K562 (cell line): ENCODE measurements around the gene LRMDA.

Experiments
- ATF7 ChIP-seq: fragments of 450-650 bp; IDR thresholded peaks from 2 replicates; pipeline ENCODE4 v1.7.1; 2014; ENCODE audit warnings: mild to moderate bottlenecking, moderate library complexity
- CBFA2T3 ChIP-seq: fragments of 450-650 bp; IDR thresholded peaks from 2 replicates; pipeline ENCODE4 v1.6.1; 2017
- CTCF ChIP-seq, 3 experiments: IDR thresholded peaks in 2 of 3; conservative IDR thresholded peaks in 1 of 3; 2 replicates each; pipeline ENCODE4 v1.5.1; 2011 to 2012; ENCODE audit warnings: low read length in 3 of 3, mild to moderate bottlenecking in 3 of 3, control low read depth in 2 of 3, improper control_type of control experiment in 1 of 3, inconsistent platforms in 1 of 3, low read depth in 1 of 3, mixed read lengths in 1 of 3, moderate library complexity in 1 of 3; ENCODE audit not compliant: insufficient read depth in 2 of 3
- GATA2 ChIP-seq: sonication (generic); formaldehyde crosslinking; IDR thresholded peaks from 2 replicates; pipeline ENCODE4 v1.4.0; 2020; ENCODE audit warnings: mild to moderate bottlenecking, missing genetic modification reagents
- HSF4 ChIP-seq: fragments of 250-450 bp; sonication (Bioruptor Pico); IDR thresholded peaks from 2 replicates; pipeline ENCODE4 v2.1.2; 2022; ENCODE audit warnings: mild to moderate bottlenecking, moderate library complexity, borderline replicate concordance
- NR1H2 ChIP-seq: sonication (generic); formaldehyde crosslinking; IDR thresholded peaks from 2 replicates; pipeline ENCODE4 v1.4.0; 2020; ENCODE audit warnings: mild to moderate bottlenecking, missing genetic modification reagents
- PHB ChIP-seq: fragments of 250-450 bp; sonication (Bioruptor Pico); IDR thresholded peaks from 2 replicates; pipeline ENCODE4 v1.5.0; 2021
- PHB2 ChIP-seq: fragments of 450-650 bp; IDR thresholded peaks from 2 replicates; pipeline ENCODE4 v1.6.1; 2017; ENCODE audit warnings: low read depth
- RCOR1 ChIP-seq, 2 experiments: IDR thresholded peaks; 2 replicates each; pipeline ENCODE4 v1.6.1; 2012; ENCODE audit warnings: low read depth in 2 of 2, low read length in 2 of 2, borderline replicate concordance in 1 of 2, improper control_type of control experiment in 1 of 2
- ZBTB43 ChIP-seq: sonication (generic); formaldehyde crosslinking; IDR thresholded peaks from 2 replicates; pipeline ENCODE4 v1.8.0; 2023; ENCODE audit warnings: mild to moderate bottlenecking, missing genetic modification reagents
- ZC3H11A ChIP-seq: IDR thresholded peaks from 2 replicates; pipeline ENCODE4 v1.6.1; 2012; ENCODE audit warnings: low read depth, low read length, improper control_type of control experiment
- TF ChIP-seq, protein P1 (sequence below): sonication (generic); formaldehyde crosslinking; IDR thresholded peaks from 2 replicates; pipeline ENCODE4 v1.8.1; 2023; ENCODE audit warnings: mild to moderate bottlenecking, missing genetic modification reagents

- no peak for TF ChIP-seq CTCF (IDR thresholded peaks at IDR 0.05 in 2 of 3, conservative IDR thresholded peaks at IDR 0.05 in 1 of 3; ENCODE audit: insufficient read depth in 2 of 3, low read depth in 1 of 3, low read length in 3 of 3)
- TF ChIP-seq NR1H2 (CRISPR knock-in tag) = no peak
- TF ChIP-seq CBFA2T3 = no peak
- no peak for TF ChIP-seq RCOR1 (IDR thresholded peaks at IDR 0.05; ENCODE audit: borderline replicate concordance in 1 of 2, low read depth in 2 of 2, low read length in 2 of 2)
- TF ChIP-seq GATA2 (CRISPR knock-in tag) = no peak
- TF ChIP-seq PHB2 = no peak
- TF ChIP-seq, protein P1, sequence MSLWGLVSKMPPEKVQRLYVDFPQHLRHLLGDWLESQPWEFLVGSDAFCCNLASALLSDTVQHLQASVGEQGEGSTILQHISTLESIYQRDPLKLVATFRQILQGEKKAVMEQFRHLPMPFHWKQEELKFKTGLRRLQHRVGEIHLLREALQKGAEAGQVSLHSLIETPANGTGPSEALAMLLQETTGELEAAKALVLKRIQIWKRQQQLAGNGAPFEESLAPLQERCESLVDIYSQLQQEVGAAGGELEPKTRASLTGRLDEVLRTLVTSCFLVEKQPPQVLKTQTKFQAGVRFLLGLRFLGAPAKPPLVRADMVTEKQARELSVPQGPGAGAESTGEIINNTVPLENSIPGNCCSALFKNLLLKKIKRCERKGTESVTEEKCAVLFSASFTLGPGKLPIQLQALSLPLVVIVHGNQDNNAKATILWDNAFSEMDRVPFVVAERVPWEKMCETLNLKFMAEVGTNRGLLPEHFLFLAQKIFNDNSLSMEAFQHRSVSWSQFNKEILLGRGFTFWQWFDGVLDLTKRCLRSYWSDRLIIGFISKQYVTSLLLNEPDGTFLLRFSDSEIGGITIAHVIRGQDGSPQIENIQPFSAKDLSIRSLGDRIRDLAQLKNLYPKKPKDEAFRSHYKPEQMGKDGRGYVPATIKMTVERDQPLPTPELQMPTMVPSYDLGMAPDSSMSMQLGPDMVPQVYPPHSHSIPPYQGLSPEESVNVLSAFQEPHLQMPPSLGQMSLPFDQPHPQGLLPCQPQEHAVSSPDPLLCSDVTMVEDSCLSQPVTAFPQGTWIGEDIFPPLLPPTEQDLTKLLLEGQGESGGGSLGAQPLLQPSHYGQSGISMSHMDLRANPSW = no peak
- TF ChIP-seq ATF7 = no peak
- no peak for TF ChIP-seq ZBTB43 (CRISPR knock-in tag)
- no peak for TF ChIP-seq ZC3H11A
- TF ChIP-seq PHB (CRISPR knock-in tag) = no peak
- TF ChIP-seq HSF4 (CRISPR knock-in tag) = no peak
These were observed 116.9 kb downstream of the LRMDA start for GRCh38 chr10:75548356-75548755.
